HuH-7 (cell line): ENCODE measurements around the gene CCR9.
A peak's percentile ranks its signal among the peaks of the same experiment; 100 is the strongest.
"Not testable (repeated sequence)": the region's sequence is repeated elsewhere in the genome, so short reads cannot be mapped to it uniquely, and the experiment has no call there.

Experiments
- DNase-seq: peaks from one replicate; pipeline ENCODE4 v3.0.0; 2011; ENCODE audit warnings: low spot score

The CCR9 gene

GRCh38 chr3:45885979-45886705 is at the start of gene CCR9:
CCR9 (plus strand) TSS chr3:45886543; CDS start chr3:45894934, 8,391 bp downstream.
- no peak for DNase-seq

GRCh38 chr3:45838466-45838865 is 47.9 kb upstream of the CCR9 start:
- DNase-seq = no peak

- no peak for DNase-seq
Measured at GRCh38 chr3:45841420-45841756, 45.0 kb upstream of the CCR9 start.

GRCh38 chr3:45841757-45842491 is 44.4 kb upstream of the CCR9 start, which contains the start of gene LZTFL1:
LZTFL1 (minus strand) TSS chr3:45842119; CDS start chr3:45841991, 128 bp downstream.
- DNase-seq = peak; percentile 90

- no peak for DNase-seq
Measured at GRCh38 chr3:45842851-45843625, 43.3 kb upstream of the CCR9 start.

- no peak for DNase-seq
Measured at GRCh38 chr3:45844616-45845015, 41.7 kb upstream of the CCR9 start.

GRCh38 chr3:45848392-45848791 is 38.0 kb upstream of the CCR9 start:
- no peak for DNase-seq

GRCh38 chr3:45852828-45853227 is 33.5 kb upstream of the CCR9 start:
- DNase-seq = no peak

GRCh38 chr3:45856323-45856722 is 30.0 kb upstream of the CCR9 start:
- not testable (repeated sequence) for DNase-seq

- DNase-seq = not testable (repeated sequence)
Measured at GRCh38 chr3:45857024-45857423, 29.3 kb upstream of the CCR9 start.

GRCh38 chr3:45858809-45859543 is 27.4 kb upstream of the CCR9 start:
- no peak for DNase-seq

GRCh38 chr3:45860481-45860880 is 25.9 kb upstream of the CCR9 start:
- no peak for DNase-seq

GRCh38 chr3:45861043-45861719 is 25.2 kb upstream of the CCR9 start:
- DNase-seq = no peak

- DNase-seq = no peak
Measured at GRCh38 chr3:45864760-45865519, 21.4 kb upstream of the CCR9 start.

- DNase-seq = no peak
Measured at GRCh38 chr3:45865563-45865962, 20.8 kb upstream of the CCR9 start.

- DNase-seq = no peak
Measured at GRCh38 chr3:45868213-45868612, 18.1 kb upstream of the CCR9 start.

GRCh38 chr3:45868650-45869049 is 17.7 kb upstream of the CCR9 start:
- DNase-seq = no peak

GRCh38 chr3:45869638-45870037 is 16.7 kb upstream of the CCR9 start:
- no peak for DNase-seq

- DNase-seq = no peak
Measured at GRCh38 chr3:45870099-45870498, 16.2 kb upstream of the CCR9 start.

- DNase-seq = no peak
Measured at GRCh38 chr3:45871780-45872179, 14.6 kb upstream of the CCR9 start.

GRCh38 chr3:45872569-45872968 is 13.8 kb upstream of the CCR9 start:
- no peak for DNase-seq
